ENCODE data around the gene RAB11B. TPM values are rescaled to one million over a fixed set of nuclear protein-coding genes. Genes with fewer than 3 reads are reported as not detected.

RAB11B gene
- total and polyA plus RNA-seq, 10 of the 15 experiments (the other 5 are each of a cell fraction or from before 2014, with no cell fraction given), result 0.92 to 82.5 (median 17.9) TPM

- ChIA-PET SMC1A (ENCODE audit: uncharacterized antibody, unreplicated experiment) (no interaction called here), RAD21 (ENCODE audit: unreplicated experiment) (no interaction called here), POLR2A (interaction anchor here (0.6 kb wide), 1 partner anchor 317 kb away, joined by 3 read pairs; no protein-coding TSS in a partner anchor), CTCF (interaction anchor here (0.9 to 1.0 kb wide), 2 partner anchors 46 to 138 kb away, joined by 3 read pairs; no protein-coding TSS in a partner anchor)
- intact Hi-C loops (cut with micrococcal nuclease; ENCODE audit: unreplicated experiment) (no loop called here), in situ Hi-C loops (cut with MboI) (no loop called here)
- Histone ChIP-seq H3K27me3 (replicated peaks in 1 of 2; ENCODE audit: control insufficient read depth in 2 of 2, insufficient read depth in 2 of 2, low read length in 1 of 2) (peaks cover 0 to 6% of the 10 kb centered on the region in 2 experiments; a peak in 2 of 4 replicates), H3K27ac (ENCODE audit: control insufficient read depth, insufficient read depth) (no peak overlapping the region), H3K79me2 (ENCODE audit: control insufficient read depth, insufficient read depth, low read length) (no peaks in the 10 kb centered on the region), H3K4me2 (ENCODE audit: control insufficient read depth, insufficient read depth) (no peak overlapping the region), H3K9ac (ENCODE audit: control insufficient read depth, insufficient read depth, low read length) (no peak overlapping the region), H3K4me3 (no peak overlapping the region), H2AFZ (ENCODE audit: control insufficient read depth, low read depth, low read length) (no peak overlapping the region), H4K20me1 (ENCODE audit: control insufficient read depth, insufficient read depth) (no peaks in the 10 kb centered on the region), H3K4me1 (ENCODE audit: control insufficient read depth, insufficient read depth, low read length) (no peaks in the 10 kb centered on the region), H3K36me3 (ENCODE audit: control insufficient read depth in 2 of 2, insufficient read depth in 2 of 2, low read length in 1 of 2) (no peaks in the 10 kb centered on the region), H3K9me3 (replicated peaks; ENCODE audit: control insufficient read depth, insufficient read depth, low read length) (no peaks in the 10 kb centered on the region)
- DNase-seq (ENCODE audit: low read depth, low spot score) (no peak), FAIRE-seq (no peak), ATAC-seq (no peak)
- WGBS (ENCODE audit: insufficient coverage, insufficient replicate concordance, low lambda C conversion rate, missing lambda C conversion rate), result 28% methylated on average over 23 of the region's 23 CpGs
- no peak for TF ChIP-seq NFIC (IDR thresholded peaks at IDR 0.05; ENCODE audit: low read depth, low read length)
- TF ChIP-seq ZSCAN29 (IDR thresholded peaks at IDR 0.05), result no peak
- no peak for TF ChIP-seq PRDM15 (CRISPR knock-in tag; IDR thresholded peaks at IDR 0.05)
- TF ChIP-seq ETV6 (conservative IDR thresholded peaks at IDR 0.05 in 1 of 2, IDR thresholded peaks at IDR 0.05 in 1 of 2; ENCODE audit: borderline replicate concordance in 1 of 2, low read depth in 1 of 2), result no peak
- TF ChIP-seq SMARCA5 (IDR thresholded peaks at IDR 0.05), result no peak
- TF ChIP-seq ESRRA (IDR thresholded peaks at IDR 0.05; ENCODE audit: low read length), result no peak
- 0 out of 2 replicates have a peak, but pooled peaks have one; percentile 40 for TF ChIP-seq ZNF24 (IDR thresholded peaks at IDR 0.05)
- TF ChIP-seq ZNF622 (IDR thresholded peaks at IDR 0.05), result no peak
- no TSS peak for BruUV-seq (replicated peaks)
Measured at GRCh38 chr19:8367327-8368001, 22.7 kb upstream of the RAB11B start.
